ENCODE data around the gene LHX6. TPM values are rescaled to one million over a fixed set of nuclear protein-coding genes. Genes with fewer than 3 reads are reported as not detected.

Gene LHX6
- total RNA-seq, 3 donors from 2014 or later: 2.0 to 5.1 (median 2.3) TPM

GRCh38 chr9:122226142-122226757 lies 2.5 kb downstream of the LHX6 start:
- DNase-seq (no peak), ATAC-seq (no peak)
- Histone ChIP-seq H3K36me3 (ENCODE audit: low read depth) (no peaks in the 10 kb centered on the region), H3K4me3 (no peak overlapping the region), H3K9me3 (no peaks in the 10 kb centered on the region), H3K4me1 (ENCODE audit: low read depth) (peaks cover 15% of the 10 kb centered on the region)
- intact Hi-C loops (cut with DNase I, micrococcal nuclease): loop anchor here in 1 of 2 donors (10.0 kb wide), 1 partner anchor 59 kb away; no protein-coding TSS in a partner anchor
- TF ChIP-seq CTCF (IDR thresholded peaks at IDR 0.05): no peak

GRCh38 chr9:122225312-122226141 lies 3.2 kb downstream of the LHX6 start:
- Histone ChIP-seq H3K9me3 (no peaks in the 10 kb centered on the region), H3K4me1 (ENCODE audit: low read depth) (peaks cover 15% of the 10 kb centered on the region), H3K4me3 (no peak overlapping the region), H3K36me3 (ENCODE audit: low read depth) (no peaks in the 10 kb centered on the region)
- DNase-seq (no peak), ATAC-seq (no peak)
- TF ChIP-seq CTCF (IDR thresholded peaks at IDR 0.05): no peak
- intact Hi-C loops (cut with DNase I, micrococcal nuclease): loop anchor here in 1 of 2 donors (10.0 kb wide), 1 partner anchor 59 kb away; no protein-coding TSS in a partner anchor

DNA sequence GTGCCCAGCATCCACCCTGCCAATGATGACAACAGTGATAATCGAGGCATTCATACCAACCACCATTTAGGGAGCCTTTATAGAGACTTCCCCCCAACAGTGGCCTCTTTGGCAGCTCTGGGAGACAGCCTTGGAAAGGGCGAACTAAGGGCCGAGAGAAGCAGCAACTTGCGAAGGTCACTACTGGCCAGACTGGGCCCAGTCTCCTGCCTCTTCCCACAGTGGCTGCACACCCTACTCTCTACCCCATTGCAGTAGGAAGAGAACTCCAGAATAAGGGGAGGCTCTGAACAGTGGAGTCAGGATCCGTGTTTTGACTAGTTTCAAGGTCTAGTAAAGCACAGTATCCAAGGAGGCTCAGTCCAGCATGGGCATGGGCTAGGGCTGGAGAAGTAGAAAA lies 5.3 kb downstream of the LHX6 start:
- intact Hi-C loops (cut with DNase I, micrococcal nuclease): loop anchor here in 1 of 2 donors (10.0 kb wide), 1 partner anchor 61 kb away; no protein-coding TSS in a partner anchor
- H3K9me3 ChIP-seq: no peaks in the 10 kb centered on the region
- peaks cover 20% of the 10 kb centered on the region for H3K4me1 ChIP-seq (ENCODE audit: low read depth)

GRCh38 chr9:122222791-122223190 lies 6.0 kb downstream of the LHX6 start:
- no peak overlapping the region for H3K4me3 ChIP-seq
- H3K9me3 ChIP-seq: no peaks in the 10 kb centered on the region
- intact Hi-C loops (cut with DNase I, micrococcal nuclease): loop anchor here in 1 of 2 donors (10.0 kb wide), 1 partner anchor 62 kb away; no protein-coding TSS in a partner anchor
- no peak for TF ChIP-seq CTCF (IDR thresholded peaks at IDR 0.05)
- no peak for ATAC-seq
- H3K36me3 ChIP-seq (ENCODE audit: low read depth): no peaks in the 10 kb centered on the region
- DNase-seq: no peak
- H3K4me1 ChIP-seq (ENCODE audit: low read depth): peaks cover 14% of the 10 kb centered on the region

More for the DNA sequence above, 5.3 kb downstream of the LHX6 start:
- no peak for DNase-seq
- no peak for TF ChIP-seq CTCF (IDR thresholded peaks at IDR 0.05)
- no peak for ATAC-seq
- Histone ChIP-seq H3K4me3 (no peak overlapping the region), H3K36me3 (ENCODE audit: low read depth) (no peaks in the 10 kb centered on the region)

GRCh38 chr9:122221183-122221811 lies 7.5 kb downstream of the LHX6 start:
- intact Hi-C loops (cut with DNase I, micrococcal nuclease): loop anchor here in 1 of 2 donors (10.0 kb wide), 1 partner anchor 64 kb away; no protein-coding TSS in a partner anchor
- no peak for TF ChIP-seq CTCF (IDR thresholded peaks at IDR 0.05)
- no peak for ATAC-seq
- Histone ChIP-seq H3K4me3 (no peak overlapping the region), H3K9me3 (no peaks in the 10 kb centered on the region), H3K4me1 (ENCODE audit: low read depth) (peaks cover 13% of the 10 kb centered on the region), H3K36me3 (ENCODE audit: low read depth) (no peaks in the 10 kb centered on the region)
- no peak for DNase-seq
